GM10248 (cell line): ENCODE results near the gene ITGA6.
"Not testable (repeated sequence)": the region's sequence is repeated elsewhere in the genome, so short reads cannot be mapped to it uniquely, and the experiment has no call there.

ENCODE experiments used
- CTCF ChIA-PET: fragments of 300-600 bp; sonication (Branson Sonifier 250); formaldehyde crosslinking; extraction: SDS; loops from one replicate; lab custom pipeline; 2021; ENCODE audit warnings: antibody characterized with exemption; lab: Yijun Ruan, JAX
- POLR2A ChIA-PET: fragments of 350-650 bp; sonication (Branson Sonifier 250); formaldehyde crosslinking; extraction: SDS; loops from one replicate; lab custom pipeline; 2020; ENCODE audit warnings: antibody characterized with exemption; lab: Yijun Ruan, JAX
- DNase-seq: peaks from one replicate; pipeline ENCODE4 v3.0.0; 2012; ENCODE audit errors: extremely low spot score
- TF ChIP-seq, protein P1 (sequence below): IDR thresholded peaks from 2 replicates; pipeline ENCODE4 v1.5.1; 2012; ENCODE audit warnings: mild to moderate bottlenecking, low read depth; ENCODE audit errors: extremely low read depth, missing control alignments, control extremely low read depth

The ITGA6 gene

DNA sequence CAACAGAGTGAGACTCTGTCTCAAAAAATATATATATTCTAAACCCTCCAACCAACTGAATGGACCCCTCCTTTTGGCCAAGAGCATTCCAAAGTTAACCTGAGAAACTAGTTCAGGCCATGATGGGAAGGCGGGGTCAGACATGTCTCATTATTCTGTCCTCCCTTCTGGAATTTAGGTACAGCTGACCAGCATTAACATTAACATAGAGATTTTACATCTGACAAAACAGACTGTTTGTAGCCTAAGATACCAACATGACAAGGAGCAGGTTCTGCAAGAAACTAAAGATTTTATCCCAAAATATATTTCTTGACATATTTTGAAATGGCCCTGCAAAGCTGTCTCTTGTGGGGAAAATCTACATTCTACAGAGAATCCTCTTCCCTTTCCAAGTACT lies 121.7 kb downstream of the ITGA6 start:
- ChIA-PET CTCF (no interaction called here), POLR2A (no interaction called here)
- TF ChIP-seq, protein P1, sequence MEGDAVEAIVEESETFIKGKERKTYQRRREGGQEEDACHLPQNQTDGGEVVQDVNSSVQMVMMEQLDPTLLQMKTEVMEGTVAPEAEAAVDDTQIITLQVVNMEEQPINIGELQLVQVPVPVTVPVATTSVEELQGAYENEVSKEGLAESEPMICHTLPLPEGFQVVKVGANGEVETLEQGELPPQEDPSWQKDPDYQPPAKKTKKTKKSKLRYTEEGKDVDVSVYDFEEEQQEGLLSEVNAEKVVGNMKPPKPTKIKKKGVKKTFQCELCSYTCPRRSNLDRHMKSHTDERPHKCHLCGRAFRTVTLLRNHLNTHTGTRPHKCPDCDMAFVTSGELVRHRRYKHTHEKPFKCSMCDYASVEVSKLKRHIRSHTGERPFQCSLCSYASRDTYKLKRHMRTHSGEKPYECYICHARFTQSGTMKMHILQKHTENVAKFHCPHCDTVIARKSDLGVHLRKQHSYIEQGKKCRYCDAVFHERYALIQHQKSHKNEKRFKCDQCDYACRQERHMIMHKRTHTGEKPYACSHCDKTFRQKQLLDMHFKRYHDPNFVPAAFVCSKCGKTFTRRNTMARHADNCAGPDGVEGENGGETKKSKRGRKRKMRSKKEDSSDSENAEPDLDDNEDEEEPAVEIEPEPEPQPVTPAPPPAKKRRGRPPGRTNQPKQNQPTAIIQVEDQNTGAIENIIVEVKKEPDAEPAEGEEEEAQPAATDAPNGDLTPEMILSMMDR, result no peak
- DNase-seq, result no peak

DNA sequence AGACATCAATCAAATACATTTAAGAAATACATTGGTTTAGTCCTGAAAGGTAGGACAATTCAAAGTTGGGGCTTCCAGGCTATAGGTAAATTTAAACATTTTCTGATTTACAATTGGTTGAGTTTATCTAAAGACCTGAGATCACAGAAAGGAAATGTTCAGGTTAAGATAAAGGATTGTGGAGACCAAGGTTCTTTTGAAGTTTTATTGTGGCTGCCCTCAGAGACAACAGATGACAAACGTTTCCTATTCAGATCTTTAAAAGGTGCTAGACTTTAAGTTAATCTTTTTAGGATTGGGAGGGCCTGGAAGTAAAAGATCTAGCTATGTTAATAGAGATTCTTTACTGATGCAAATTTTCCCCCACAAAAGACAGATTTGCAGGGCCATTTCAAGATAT lies 122.4 kb downstream of the ITGA6 start:
- CTCF ChIA-PET, result not testable (repeated sequence)

DNA sequence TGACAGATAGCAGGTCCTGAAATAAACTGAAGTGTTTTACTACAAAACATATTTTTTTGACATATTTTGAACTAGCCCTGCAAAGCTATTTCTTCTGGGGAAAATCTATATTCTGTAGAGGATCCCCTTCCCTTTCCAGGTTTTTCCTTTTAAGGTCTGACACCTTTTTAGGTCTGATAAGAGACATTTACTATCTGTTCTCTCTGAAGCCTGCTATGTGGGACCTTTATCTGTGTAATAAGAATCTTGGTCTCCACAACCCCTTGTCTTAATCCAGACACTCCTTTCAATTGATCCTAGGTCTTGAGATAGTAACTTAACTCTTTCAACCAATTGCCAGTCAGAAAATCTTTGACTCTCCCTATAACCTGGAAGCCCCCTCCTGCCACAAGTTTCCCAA lies 123.0 kb downstream of the ITGA6 start:
- ChIA-PET CTCF (no interaction called here), POLR2A (no interaction called here)
- TF ChIP-seq, protein P1, result no peak
- no peak for DNase-seq

More for the DNA sequence above, 122.4 kb downstream of the ITGA6 start:
- POLR2A ChIA-PET, DNase-seq: not testable (repeated sequence)

DNA sequence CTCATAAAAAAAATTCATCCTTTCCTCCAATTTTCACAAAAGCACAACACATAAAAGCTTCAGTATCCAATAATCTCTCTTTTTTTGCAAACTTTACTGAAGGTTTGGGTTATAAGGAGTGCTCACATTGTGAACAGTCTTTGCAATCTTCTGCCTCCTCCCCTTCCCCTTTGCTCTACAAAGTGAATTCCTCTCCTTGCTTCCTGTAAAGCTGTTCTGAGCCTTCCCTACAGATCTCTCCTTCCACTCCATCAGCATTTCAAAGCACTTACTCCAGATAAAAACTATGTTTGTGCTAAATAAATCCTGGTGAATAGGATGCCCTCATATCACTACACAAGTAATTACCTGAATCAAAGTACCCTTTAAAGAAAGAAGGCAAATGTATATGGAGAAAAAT lies 123.9 kb downstream of the ITGA6 start:
- no peak for DNase-seq
- TF ChIP-seq, protein P1, result no peak
- ChIA-PET CTCF (no interaction called here), POLR2A (no interaction called here)

DNA sequence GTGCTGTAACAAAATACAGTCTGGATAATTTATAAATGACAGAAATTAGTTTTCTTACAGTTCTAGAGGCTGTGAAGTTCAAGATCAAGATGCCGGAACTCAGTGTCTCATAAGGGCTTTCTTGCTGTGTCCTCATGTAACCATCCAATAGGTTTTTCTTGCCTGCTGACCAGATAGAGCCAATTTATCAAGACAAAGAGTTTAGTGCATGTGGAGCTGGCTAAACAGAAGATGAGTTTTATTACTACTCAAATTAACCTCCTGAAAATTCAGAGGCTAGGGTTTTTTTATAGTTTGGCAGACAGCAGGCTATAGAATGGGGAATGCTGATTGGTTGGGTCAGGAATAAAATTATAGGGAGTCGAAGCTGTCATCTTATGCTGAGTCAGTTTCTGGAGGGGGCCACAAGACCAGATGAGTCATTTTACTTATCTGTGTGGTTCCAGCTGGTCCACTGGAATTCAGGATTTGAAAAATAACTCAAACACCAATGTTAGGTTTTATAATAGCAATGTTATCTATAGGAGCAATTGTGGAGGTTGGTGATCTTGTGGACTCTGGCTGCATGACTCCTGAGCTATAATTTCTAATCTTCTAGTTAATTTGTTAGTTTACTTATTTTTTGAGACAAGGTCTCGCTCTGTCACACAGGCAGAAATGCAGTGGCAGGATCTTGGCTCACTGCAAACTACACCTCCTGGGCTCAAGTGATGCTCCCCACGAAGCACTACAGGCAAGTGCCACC lies 125.3 kb downstream of the ITGA6 start:
- ChIA-PET CTCF (interaction anchor here (1.2 kb wide), 1 partner anchor 9 kb away, joined by 4 read pairs; no protein-coding TSS in a partner anchor), POLR2A (no interaction called here)
- no peak for DNase-seq
- TF ChIP-seq, protein P1, result no peak

DNA sequence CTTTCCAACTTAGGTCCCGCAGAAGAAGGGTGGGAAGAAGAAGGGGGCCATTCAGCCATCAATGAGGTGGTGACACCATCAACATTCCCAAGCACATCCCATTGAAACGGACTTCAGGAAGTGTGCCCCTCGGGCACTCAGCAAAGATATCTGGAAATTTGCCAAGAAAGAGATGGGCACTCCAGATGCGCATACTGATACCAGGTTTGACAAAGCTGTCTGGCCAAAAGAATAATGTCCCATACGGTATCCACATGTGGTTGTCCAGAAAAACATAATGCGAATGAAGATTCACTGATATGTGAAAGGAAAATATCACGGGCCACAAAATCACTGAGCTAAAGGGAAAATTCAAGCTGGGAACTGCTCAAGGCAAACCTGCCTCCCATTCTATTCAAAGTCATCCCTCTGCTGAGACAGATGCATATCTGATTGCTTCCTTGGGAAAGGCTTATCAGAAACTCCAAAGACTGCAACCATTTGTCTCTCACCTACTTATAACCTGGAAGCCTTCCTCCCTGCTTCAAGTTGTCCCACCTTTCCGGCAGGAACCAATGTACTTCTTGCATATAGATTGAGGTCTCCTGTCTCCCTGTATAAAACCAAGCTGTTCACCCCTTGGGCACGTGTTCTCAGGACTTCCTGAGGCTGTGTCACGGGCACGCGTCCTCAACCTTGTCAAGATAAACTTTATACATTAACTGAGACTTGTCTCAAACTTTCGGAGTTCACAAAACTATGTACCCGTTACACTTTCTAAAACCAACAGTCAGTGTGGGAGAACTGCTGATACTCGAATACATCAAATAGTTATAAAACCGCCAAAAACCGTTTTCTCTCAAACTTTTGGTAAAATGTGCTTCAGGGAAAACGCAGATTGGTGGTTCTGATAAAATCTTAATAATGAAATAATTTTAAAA lies 127.2 kb downstream of the ITGA6 start:
- CTCF ChIA-PET, result interaction anchor here (1.1 to 1.9 kb wide), 4 partner anchors 10 to 49 kb away, joined by 3 to 6 read pairs (median 3); no protein-coding TSS in a partner anchor
- DNase-seq, result no peak
- TF ChIP-seq, protein P1, result no peak
- POLR2A ChIA-PET, result no interaction called here

DNA sequence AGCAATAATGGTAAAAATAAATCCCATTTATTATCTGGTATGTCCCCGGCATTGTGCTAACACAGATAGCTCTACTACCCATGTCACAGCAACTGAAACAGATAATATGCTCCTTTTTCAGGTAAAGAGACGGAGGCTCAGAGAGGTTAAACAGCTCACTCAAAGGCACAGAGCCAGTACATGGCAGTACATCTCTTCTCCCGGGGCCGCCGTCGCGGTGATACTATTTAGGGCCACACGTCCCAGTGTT lies 127.8 kb downstream of the ITGA6 start:
- DNase-seq, result no peak
- ChIA-PET CTCF (interaction anchor here (1.1 to 1.7 kb wide), 2 partner anchors 16 to 33 kb away, joined by 3 read pairs; no protein-coding TSS in a partner anchor), POLR2A (no interaction called here)
- TF ChIP-seq, protein P1, result no peak
